HG03066 (cell line): Measurements from ENCODE around the gene SH3PXD2A.

ENCODE experiments used
- ATAC-seq: cut with Tn5 transposase; IDR thresholded peaks from one replicate; pipeline ENCODE4 v1.9.1; 2021; ENCODE audit warnings: low read depth; ENCODE audit not compliant: unreplicated experiment

The SH3PXD2A gene

DNA sequence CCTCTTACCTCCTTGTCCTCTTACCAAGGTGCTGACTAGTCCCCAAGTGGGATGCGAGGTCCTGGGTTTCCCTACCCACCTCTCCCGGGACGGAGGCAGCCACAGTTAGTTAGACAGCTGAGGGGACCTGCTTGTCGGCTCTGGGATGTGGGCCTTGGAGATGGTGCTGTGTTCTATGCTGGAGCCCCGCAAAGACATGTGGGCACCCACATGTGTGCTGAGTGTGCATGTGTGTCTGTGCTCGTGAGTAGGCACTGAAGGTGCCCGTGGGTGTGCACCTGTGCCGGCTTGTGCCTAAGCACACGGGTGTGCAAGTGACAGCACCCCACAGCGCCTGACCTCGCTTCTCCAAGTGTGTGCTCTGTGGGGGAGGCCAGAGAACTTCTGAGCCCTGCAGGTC is 299.7 kb downstream of the SH3PXD2A start:
- no peak for ATAC-seq

DNA sequence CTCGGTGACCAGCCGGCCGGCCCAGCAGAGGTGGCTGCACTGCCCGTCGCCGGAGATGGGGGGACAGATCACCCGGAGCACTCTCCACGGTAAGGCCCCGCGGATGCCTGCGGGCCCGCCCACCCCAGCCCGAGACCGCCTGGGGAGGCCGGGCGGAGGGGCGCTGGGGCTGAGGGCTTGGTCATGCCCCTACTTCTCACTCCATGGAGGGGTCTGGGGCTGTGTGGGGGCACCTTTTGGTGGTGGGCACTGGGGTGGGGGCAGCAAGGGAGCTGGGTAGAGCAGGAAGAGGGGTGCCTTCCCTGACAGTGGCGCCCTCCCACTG is 300.1 kb downstream of the SH3PXD2A start:
- no peak for ATAC-seq

DNA sequence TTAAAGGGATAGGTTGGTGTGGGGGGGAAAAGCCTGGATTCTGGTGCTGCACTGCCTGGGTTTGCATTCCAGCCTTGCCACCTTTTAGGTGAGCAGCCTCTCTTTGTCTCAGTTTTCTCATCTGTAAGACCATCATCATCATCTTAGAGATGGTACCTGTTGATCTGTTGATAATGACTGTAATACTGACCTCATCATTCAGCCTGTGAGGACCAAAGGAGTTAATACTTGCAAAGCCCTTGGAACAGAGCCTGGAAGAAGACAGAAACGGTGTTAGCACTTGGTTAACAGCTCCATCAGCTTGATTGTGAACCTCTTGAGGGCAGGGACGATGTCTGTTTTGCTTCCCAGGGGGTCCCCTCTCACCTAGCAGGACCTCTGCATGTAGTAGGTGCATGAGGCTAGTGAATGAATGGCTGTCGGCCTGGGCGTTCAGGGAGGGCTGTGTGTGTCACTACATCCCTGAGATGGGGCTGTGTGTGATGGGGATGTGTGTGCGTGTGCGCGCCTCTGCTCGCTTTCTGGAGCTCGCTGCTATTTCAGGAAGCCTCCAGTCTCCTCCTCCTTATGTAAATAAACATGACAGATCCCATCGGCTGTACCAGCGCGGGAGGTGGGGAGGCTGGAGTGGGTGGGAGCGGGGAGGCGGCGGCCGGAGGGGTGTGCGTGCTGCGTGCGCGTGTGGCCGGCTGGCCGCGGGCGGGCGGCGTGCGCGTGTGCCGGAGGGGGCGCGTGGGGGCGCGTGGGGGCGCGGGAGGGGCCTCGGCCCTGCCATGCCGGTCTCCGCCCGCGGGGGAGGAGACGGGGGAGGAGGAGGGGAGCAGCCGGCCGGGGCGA is 300.7 kb downstream of the SH3PXD2A start:
- ATAC-seq: no peak

DNA sequence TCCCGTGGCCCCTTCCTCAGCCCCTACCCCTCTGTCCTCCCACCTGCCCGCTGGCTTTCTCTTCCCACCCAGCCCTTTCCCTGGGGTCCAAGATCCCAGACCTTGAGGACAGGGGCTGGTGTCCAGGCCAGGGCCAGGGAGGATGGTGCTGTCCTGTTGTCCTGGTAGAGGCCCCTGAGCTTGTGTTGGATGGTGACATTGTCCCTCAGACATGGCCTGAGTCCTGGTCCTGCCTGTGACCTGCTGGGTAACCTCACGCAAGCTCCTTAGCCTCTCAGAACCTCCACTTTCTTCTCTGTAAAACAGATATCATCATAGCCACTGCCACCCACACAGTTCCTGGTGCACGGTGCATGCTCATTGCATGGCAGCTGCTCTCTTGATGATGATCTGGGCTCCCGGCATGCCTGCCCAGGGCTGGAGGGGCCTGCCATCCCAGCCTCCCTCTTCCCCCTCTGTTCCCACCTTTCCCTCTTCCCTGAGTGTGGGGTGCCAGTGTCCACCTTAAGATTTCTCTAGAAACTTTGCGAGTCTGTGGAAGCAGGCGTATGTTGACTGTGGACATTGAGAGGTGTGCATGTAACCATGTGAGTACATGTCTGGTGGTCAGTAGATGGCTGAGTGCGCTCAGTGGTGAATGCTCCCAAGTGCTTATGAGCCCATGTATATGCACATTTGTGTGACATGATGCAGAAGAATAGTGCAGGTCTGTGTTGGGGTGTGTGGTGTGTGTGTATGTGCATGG is 301.5 kb downstream of the SH3PXD2A start:
- ATAC-seq: no peak

DNA sequence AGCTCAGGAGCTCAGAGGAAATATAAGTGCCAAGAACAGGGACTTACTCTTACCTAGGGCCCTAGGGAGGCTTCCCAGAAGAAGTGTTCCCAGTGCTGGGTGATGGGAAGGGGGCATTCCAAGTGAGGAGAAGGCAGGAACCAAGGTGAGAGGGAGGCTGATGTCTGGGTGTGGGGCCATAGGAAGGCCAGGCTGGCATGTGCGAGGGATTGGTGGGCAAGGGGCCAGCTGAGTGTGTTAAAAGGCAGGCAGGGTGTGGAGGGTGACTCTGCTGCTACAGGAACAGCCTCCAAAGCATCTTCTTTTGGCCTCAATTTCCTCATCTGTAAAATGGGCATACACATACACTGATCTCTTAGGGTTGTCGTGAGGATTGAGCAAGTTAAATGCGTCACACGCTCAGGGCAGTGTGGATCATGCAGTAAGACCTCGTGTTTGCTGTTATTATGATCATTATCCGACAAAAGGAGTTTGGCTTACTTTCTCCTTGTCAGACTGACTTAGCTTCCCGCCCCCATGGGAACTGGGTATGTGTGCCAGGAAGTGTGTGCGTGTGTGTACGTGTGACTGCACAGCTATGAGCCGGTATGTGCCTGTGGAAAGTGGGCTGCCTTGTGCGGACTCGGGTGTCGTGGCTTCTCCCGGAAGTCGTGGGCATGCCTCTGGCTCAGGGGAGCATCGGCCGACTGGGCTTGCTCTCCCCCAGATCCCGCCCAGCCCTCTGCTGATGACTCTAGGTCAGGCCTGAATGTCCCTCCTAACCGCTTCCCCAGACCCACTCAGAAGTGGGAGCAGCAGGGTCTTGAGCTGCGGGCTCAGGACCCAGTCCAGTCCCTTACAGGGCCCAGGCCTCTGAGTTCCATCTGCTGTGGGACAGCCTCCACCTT is 302.3 kb downstream of the SH3PXD2A start:
- ATAC-seq: no peak

DNA sequence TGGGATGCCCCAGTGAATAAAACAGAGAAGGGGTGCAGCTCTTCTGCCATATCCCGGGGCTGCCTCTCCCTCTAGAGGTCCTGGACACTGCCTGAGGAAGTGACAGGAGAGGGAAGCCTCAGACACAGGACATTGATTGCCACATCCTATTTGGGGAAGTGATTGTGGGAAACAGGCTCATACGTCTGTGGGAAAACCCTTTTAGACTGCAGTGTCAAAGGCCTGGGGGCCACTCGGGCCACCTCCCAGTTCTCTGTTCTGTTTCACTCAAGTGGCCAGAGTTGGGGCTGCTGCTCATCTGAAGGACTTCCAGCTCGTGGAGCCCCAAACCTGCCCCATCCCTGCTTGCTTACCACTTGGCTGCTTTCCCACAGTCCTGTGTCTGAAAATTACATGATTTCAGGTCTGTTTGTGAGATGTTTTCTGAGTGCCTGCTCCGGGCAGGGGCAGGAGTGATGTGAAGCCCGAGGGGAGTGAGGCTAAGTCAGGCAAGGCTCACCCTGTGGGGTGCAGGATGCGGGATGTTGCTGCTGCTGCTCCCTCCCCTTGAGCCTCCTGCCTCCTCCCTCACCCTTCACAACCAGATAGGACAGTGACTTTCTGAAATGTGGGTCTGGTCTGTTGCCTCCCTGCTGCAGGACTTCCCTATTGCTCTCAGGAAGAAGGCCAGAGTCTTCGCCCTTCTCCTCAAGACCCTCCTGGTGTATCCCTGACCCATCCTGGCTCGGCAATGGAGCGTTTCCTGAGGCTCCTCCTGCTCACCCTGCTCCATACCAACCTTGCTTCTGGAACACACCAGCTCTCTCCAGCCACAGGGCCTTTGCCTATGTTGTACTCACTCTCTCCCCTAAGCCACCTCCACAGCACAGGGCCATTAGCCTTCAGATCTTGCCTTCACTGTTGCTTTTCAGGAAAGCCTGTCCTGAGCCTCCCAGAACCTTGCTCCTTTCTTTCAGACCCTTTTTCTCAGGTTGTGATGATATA is 303.5 kb downstream of the SH3PXD2A start:
- ATAC-seq: no peak

DNA sequence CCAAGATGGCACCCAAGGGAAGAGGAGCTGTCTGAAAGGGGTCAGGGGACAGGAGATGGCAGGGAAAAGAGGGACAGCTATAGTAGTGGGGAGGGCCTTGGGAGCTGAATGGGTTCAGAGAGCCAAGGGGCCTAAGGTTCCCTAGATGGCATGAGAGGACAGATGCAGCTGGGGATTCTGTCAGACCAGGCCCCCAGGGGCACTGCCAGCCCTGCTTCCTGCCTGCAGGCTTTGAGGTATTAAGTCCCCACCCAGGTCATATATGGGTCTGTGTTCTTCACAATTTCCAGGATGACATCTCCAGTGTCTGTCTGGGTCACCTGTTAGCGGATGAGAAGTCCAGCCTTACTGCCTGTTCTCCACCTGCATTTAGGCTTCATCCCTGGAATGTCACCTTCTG is 305.1 kb downstream of the SH3PXD2A start:
- ATAC-seq: no peak

DNA sequence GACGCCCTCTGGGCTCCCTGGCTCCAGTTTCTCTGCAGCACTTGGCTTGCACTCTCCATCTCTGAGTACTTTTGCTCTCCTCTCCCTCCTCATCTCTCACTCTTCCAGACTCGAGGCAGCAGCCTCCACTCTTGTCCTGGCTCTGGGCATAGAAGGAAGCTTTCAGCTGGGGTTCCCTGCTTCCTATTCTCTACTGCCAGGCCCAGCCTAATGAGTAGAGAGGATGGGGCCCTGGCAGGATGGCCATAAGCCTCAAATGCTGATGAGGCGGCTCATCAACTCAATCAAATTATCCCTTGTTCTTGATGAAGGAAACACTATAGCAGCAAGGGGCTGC is 306.1 kb downstream of the SH3PXD2A start:
- ATAC-seq: no peak

DNA sequence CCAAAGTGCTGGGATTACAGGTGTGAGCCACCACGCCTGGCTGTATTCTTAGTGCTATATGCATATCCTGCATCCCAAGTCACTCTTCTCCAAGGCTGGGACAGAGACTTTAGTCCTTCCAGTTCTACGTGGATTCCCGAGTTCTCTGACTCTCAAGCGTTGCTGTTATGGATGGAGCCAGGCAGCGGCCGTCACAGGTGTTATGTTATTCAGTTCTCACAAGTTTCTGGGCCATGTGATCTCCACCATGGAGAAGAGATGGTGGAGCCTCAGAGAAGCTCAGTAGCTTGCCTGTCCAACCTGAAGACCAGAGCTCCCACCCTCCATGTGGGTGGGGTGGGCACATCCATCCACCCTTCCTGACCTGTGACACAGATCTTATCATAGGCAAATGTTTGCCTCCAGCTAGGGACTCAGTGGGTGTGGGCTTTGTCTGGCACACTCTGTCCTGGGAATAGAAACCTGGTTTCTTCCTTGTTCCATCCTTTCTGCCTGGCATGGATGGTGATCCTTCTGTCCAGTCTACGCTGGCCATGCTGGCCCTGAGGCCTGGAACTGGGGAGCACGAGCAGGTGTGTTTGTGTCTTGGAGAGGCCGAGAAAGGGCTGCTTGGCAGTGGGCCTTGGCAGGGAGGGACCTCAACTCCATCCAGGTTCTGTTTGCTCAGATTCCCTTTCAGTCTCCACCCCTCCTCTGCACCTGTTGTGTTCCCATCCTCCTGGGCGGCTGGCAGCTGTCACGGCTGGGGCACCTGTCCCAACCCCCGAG is 306.6 kb downstream of the SH3PXD2A start:
- no peak for ATAC-seq

DNA sequence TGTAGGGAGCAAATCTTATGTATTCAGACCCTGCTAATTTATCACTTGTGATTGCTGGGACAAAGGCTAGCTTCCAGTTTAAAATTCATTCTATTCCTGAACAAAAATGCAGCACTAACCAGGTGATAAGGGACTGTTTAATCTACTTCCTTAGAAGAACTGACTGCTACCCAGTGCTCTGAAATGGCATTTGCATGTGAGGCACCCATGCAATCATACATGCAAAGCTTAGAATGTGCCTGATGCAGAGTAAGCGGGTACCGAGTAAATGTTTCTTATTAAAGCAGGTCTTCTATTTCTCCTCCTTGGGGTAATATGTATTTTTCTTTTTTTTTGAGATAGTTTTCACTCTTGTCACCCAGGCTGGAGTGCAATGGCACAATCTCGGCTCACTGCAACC is 307.4 kb downstream of the SH3PXD2A start:
- ATAC-seq: no peak

DNA sequence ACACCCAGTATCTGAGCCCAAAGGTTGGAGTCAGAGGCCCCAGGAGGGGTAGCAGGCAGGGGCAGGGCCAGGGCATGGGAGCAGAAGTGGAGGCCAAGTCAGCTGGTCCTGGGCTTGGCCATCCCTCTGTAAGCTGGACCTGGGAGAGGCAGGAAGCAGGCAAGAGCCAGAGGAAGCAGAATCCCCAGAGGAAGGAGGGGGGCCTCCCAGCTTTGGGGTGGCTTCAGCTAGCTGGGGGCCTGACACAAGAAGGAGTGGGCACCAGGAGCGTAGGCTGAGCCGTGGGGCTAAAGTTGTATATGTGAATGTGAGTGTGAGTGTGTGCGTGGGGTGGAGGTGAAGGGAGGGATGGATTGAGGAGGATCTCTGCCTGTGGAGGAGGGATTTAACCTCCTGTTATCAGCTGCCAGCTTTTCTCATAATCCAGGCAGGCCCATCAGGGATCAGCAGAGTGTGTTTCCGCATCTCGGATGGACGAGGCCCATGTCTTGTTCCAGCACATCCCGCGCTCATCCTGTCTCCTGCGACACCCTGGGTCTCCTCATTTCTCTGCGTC is 307.9 kb downstream of the SH3PXD2A start:
- ATAC-seq: no peak

DNA sequence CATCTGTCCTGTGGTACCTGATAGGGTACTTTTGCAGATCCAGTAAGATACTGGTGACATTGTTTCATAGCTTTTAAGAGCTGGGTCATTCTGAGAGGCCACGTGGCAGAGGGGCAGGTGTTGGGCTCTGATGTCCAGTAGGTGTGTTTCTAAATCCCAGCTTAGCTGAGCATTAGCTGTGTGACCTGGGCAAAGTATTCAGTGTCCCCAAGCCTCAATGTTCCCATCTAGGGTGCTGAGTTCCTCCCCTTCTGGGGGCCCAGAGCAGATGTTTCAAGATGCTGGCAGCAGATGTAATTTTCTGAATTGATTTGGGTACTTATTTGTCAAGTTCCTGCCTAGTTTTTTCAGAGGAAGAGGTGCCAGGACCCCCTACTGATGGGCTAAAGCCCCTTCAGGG is 309.0 kb downstream of the SH3PXD2A start:
- no peak for ATAC-seq

DNA sequence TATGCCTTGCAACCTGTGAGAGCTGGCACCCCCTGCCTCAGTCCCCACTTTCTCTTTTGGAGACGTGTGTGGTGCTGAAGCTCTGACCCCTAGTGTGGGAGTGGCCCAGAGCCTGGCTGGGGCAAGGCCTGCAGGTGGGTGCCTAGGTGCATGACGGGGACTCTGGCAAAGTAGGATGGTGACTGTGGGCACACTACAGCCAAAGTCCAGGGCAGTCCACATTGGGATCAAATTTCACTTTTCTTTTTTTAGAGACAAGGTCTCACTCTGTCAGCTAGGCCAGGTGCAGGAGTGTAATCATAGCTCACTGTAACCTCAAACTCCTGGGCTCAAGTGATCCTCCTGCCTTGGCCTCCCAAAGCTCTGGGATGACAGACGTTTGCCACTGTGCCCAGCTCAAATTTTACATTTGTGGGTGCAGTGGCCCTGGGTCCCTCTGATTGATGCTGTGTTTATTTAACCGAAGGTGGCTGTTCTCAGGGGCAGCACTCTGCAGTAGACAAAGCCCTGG is 309.6 kb downstream of the SH3PXD2A start:
- no peak for ATAC-seq

DNA sequence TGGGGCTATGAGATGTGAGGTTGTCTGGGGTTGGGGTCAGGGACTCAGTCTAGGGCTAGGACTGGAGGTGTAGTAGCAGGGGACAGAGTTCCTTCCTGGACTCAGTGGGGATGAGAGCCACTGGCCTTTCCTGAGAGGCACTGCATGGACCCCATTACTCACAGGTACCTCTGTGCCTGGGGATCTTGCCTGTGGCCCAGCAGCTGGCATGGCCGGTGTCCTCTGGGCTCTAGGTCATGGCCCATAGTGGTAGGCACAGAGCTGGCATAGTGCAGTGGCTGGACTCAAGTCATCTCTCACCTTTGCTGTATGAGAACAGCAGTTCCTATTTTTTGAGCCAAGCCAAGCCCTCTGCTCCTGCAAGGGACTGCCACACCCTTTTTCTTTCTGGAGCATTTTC is 310.0 kb downstream of the SH3PXD2A start:
- no peak for ATAC-seq

DNA sequence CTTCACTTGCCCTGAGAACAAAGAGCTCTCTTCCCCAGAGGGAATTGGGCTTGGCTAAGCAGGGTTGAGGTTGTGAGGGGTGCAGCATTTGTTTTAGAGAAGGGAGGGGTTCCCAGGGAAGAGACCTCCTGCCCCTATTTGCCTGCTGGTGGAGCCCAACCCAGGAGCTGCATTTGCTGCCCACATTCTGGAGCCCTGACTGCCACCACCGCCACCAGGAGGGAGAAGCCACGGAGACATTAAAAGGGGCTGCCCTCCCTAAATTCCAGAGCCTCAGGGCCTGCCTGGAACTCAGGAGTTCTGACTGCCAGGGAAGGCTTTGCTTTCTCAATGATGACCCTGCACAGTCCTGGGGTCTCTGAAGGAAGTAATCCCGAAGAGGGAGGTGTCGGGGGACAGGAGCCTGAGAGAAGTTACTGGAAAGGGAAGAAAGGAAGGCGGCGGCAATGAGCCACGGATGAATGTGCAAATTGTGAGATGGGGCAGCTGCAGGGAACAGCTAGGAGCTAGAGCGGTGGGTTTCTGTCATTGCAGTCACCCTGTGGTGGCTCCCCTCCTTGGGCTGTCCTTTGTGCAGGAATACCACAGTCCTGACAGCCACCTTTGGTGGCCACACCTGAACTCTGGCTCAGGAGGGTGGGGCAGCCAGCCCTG is 310.6 kb downstream of the SH3PXD2A start:
- no peak for ATAC-seq
